ENCODE data around the gene LRRC8E.

Gene LRRC8E

GRCh38 chr19:7932276-7932929, 44.1 kb downstream of the LRRC8E start:
- no peak for DNase-seq (ENCODE audit: low spot score)

- no peak for DNase-seq (ENCODE audit: low spot score)
Observed at GRCh38 chr19:7932930-7933300, 44.6 kb downstream of the LRRC8E start.

- no peak for DNase-seq (ENCODE audit: low spot score)
Observed at GRCh38 chr19:7933411-7933810, 45.1 kb downstream of the LRRC8E start.

GRCh38 chr19:7933828-7934725, 45.8 kb downstream of the LRRC8E start:
- DNase-seq (ENCODE audit: low spot score): no peak

- no peak for DNase-seq (ENCODE audit: low spot score)
Observed at GRCh38 chr19:7934766-7935165, 46.5 kb downstream of the LRRC8E start.

- no peak for DNase-seq (ENCODE audit: low spot score)
Observed at GRCh38 chr19:7940841-7941240, 52.5 kb downstream of the LRRC8E start.

- no peak for DNase-seq (ENCODE audit: low spot score)
Observed at GRCh38 chr19:7941895-7942596, 53.7 kb downstream of the LRRC8E start.

- no peak for DNase-seq (ENCODE audit: low spot score)
Observed at GRCh38 chr19:7942981-7943443, 54.7 kb downstream of the LRRC8E start.

- peak; percentile 97 for DNase-seq (ENCODE audit: low spot score)
Observed at GRCh38 chr19:7943444-7944176, 55.3 kb downstream of the LRRC8E start, which contains the start of gene TIMM44. TSS of gene TIMM44 (minus strand) at chr19:7943666. CDS start at chr19:7943651, 15 bp downstream.

- DNase-seq (ENCODE audit: low spot score): peak; percentile 75
Observed at GRCh38 chr19:7944177-7944761, 56.0 kb downstream of the LRRC8E start.

- no peak for DNase-seq (ENCODE audit: low spot score)
Observed at GRCh38 chr19:7947939-7948338, 59.6 kb downstream of the LRRC8E start.
